SW 1271 (cell line): ENCODE data around the gene SMIM36.
"Not testable (repeated sequence)": the region's sequence is repeated elsewhere in the genome, so short reads cannot be mapped to it uniquely, and the experiment has no call there.

Source experiments
- DNase-seq, 2 experiments: peaks; one replicate each; lab custom pipeline; 2025; lab: John Stamatoyannopoulos, UW

Gene SMIM36

GRCh38 chr17:55510986-55511721 lies at the start of gene SMIM36:
SMIM36 (minus strand) TSS chr17:55511452.
- DNase-seq = no peak

DNA sequence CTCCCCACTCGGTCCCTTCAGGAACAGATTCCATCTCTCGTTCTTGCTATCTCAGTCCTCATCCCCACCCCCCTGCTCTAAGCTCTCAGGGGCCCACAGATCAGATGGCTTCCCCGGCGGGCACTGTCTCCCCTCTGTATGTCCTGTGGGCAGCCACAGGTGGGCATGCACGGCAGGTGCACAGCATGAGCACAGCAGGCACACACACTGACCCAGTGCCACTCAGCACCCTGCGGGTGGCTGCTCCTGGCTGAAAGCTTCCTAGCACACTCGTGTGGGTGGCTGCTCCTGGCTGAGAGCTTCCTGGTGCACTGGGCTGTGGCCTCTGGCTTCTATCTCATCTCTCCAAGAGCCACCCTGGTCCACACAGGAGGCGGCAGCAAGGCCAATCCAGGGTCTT lies 44.5 kb upstream of the SMIM36 start:
- DNase-seq = no peak

DNA sequence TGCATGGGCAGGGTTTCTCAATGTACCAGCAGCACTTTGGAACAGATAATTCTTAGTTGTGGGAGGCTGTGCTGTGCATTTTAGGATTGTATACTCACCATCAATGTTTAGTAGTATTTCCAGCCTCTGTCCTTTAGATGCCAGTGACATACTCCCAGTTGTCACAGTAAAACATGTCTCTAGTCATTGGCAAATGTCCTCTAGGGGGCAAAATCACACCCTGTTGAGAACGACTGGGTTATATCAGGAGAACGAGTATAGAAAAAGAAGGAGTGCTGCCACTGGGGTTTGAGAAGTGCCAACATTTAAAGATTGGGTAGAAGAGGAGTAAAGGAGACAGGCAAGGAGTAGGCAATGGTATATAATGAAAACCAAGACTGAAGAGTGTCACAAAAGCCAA lies 37.9 kb upstream of the SMIM36 start:
- DNase-seq = no peak

DNA sequence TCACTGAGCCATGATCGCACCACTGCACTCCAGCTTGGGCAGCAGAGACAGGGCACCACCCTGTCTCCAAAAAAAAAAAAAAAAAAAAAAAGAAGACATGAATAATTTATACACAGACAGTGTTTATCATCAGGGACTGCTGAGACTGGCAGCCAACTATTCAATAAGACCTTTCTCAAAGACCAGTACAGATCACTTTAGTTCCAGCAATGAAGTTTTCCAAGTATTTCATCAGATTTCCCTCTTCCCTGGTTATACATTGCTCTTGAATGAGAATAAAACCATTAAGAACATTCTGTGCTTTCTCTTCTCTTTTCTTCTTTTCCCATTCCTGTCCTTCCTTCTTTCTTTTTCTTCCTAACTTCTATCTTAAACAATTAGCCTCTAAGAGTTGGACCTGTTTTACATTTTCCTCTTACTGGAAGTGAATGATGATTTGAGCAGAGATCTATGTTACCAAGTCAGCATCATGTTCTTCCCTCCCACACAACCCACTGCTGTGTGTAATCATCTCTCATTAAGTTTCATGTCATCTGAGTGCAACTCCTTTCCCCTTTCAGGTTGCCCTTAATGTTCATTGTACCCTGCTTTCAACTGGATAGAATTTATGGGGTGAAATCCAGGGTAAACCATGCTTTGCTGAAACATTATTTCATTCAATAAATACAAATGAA lies 35.9 kb upstream of the SMIM36 start:
- DNase-seq = no peak

DNA sequence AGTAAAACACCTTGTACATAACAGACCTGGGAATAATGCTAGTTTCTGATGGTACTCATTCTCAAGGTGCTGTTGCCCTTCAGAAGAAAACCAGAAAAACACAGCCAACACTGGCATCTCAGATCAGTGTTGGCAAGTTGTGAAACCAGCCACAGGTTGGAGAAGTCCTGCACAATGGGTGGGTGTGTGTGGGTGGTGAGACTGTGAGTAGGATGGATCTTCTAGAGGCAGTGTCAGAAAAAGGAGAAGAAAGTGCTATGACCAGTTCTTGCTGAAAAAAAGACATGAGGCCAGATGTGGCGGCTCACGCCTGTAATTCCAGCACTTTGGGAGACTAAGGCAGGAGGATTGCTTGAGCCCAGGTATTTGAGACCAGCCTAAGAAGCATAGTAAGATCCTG lies 35.2 kb upstream of the SMIM36 start:
- no peak for DNase-seq

DNA sequence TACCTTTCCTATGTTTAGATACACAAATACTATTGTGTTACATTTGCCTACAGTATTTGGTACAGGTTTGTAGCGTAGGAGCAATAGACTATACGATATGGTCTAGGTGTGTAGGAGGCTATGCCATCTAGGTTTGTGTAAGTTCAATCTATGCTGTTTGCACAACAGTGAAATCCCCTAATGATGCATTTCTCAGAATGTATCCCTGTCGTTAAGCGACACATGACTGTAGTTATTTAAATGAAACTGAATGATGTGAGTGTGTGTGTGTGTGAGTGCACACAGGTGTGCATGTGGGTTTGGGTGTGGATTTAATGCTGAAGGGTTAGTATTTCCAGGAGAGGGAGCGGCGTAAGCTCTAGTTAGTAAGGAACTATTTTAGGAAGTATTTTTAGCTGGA lies 34.6 kb upstream of the SMIM36 start:
- no peak for DNase-seq

DNA sequence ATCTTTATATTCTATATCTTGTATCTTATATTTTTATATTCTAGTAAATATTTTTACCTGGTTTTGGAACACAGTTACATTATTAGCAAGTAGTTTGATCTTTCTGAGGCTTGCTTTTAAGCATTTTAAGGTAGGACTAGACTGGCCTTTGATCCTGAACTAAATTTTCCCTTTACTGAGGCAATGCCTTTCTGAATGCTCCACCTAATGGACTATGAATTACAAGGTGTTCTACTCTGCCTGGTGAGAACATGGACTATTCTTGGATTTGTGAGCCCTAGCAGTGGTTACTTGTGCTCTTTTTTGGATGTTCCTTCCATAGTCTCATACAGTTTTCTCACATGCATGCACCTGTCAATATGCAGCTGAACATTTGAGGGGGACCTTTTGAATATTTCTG lies 32.5 kb upstream of the SMIM36 start:
- no peak for DNase-seq

DNA sequence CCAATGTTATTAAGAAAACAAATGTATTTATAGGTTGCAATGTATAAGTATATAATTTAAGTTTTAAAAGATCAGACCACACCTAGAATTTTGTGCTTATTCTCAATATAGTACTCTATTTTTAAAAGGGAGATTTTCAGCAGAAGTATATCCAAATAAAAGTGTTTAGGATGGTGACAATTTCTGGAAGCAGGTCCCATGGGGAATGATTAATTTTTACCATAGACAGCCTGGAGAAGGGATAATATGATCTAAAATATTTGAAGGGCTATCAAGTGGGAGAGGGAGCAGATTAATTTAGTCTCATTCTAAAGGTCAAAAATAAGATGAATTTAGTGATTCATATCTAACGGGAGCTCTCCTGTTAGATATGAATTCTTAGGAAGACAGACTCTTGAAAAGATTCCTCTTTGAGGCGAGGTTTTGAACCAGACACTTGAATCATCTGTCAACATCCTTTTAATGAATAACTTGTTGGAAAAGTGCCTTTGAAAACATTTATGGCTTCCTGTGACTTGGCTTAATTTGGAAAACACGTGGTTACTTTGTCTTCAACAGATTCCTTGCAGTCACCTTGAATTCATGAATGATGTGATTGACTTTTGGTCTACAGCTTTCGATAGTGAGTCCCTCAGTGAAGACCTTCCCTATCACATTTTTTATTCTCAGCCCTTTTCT lies 29.3 kb upstream of the SMIM36 start:
- DNase-seq = no peak

DNA sequence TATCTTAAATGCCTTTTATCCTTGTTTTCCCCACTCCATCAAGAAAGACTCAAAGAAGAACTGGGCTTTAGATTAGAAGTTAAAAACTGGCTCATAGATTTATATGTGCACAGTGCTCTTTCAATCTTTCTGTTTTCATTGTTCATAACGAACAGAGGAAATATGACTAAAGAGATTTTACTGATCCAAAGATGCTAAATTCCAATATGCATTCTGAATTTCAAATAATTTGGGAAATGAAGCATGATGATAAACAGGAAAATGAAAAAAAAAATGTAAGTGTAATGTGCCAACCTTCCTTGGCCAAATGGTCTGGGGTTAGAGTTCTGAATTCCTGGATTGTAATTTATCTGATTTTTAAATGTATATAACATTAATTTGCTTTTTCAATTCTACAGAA lies 25.0 kb upstream of the SMIM36 start:
- DNase-seq = no peak

DNA sequence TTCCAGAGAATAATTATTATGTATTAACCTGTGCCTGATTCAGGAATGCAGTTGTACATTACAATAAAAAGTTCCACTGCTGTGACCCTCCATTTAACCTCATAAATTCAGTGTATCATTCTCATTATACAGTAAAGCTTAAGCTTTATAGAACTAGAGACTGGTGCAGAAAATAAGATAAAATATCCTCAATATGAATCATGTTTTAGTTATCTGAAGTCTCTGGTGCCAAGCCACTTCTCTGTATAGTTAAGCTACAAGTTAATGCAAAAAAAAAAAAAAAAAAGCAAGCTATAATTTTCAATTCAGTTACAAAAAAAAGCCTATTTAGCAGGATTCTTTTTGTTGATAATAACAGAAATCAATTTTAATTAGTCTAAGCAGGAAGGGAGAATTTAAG lies 22.4 kb upstream of the SMIM36 start:
- DNase-seq = no peak

GRCh38 chr17:55532670-55533069 lies 21.4 kb upstream of the SMIM36 start:
- no peak for DNase-seq

DNA sequence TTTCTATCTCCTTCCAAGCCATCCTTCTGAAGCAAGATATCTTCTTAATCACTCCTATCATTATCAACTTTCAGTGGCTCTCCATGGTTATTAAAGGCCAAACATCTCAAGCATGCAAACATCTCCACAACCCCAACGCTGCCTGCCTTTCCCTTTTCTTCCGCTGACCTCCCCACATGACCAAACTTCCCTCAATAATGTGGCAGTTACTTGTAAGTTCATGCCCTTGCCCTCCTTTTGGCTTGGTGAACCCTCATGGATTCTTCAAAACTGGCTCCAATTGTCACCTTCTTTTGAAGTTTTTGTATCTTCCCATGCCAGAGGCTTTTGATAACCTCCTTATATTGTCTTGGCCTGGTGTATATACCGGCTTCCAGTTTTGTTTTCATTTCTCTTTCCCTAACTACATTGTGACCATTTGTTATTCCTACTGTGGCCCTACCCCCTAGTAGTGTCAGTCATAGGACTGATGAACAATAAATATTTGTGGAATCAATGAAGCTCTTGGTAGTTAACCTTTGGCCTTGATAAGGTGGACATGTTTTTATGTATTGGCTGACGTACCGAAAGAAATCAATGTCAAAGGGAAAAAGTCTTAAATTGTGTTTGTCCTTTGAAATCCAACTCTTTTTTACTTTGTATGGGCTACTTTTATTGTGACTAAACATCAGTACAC lies 19.9 kb upstream of the SMIM36 start:
- DNase-seq = no peak

DNA sequence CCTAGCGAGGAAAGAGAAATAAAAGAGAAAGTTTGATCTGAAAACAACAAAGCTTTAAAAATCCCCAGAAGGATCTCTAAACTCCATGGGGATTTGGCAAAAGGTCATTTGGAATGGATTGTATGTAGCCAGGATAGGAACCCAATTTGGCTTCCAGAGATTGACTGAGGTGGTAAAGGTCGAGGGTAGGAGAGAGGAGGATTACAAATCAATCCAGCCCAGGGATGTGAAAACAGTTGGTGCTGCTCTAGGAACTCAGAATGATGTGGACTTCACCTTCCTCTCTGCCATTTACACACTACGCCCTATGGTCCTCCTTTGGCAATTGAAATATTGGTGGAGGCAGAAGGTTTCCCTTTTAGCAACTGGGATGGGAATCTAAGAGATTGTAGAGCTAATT lies 18.8 kb upstream of the SMIM36 start:
- DNase-seq = no peak

DNA sequence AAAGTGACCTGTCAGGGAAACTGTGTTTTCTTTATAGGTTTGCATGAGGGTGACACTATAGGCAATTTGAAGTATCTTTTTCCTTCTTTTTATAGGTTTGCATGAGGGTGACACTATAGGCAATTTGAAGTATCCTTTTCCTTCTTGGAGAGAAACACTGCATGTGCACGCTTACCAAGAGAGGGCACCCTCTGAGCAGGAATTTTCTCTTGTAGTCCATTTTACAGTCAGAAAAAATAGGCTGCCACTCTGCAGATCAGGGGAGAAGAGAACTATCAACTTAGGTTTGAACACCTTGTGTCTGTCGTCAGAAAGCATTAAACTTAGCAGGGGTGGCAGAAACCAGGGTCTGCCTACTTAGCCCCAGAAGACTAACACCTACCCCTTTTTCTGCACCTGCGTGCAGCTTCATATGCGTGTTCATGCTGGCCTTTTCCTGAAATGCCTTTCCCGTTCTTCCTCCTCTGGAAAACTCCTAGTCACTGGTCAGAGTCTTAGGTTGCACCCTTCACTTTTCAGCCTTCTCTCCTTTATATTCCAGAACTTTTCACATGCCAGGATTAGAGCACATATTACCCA lies 16.4 kb upstream of the SMIM36 start:
- peak in 1 of 2 experiments; percentile 21 for DNase-seq

- no peak for DNase-seq
Measured at GRCh38 chr17:55524440-55525220, 13.4 kb upstream of the SMIM36 start.

DNA sequence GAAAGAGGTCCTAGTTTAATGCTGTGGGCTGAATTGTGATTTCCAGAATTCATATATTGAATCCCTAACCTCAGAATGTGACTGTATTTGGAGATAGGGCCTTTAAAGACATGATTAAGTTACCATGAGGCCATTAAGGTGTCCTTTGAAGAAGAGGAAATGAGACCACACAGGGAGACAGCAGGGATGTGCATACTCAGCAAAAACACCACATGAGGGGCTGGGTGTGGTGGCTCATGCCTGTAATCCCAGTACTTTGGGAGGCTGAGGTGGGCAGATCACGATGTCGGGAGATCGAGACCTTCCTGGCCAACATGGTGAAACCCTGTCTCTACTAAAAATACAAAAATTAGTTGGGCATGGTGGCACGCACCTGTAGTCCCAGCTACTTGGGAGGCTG lies 11.8 kb upstream of the SMIM36 start:
- DNase-seq = not testable (repeated sequence)

- DNase-seq = no peak
Measured at GRCh38 chr17:55521186-55521585, 9.9 kb upstream of the SMIM36 start.

- DNase-seq = no peak
Measured at GRCh38 chr17:55520402-55520801, 9.2 kb upstream of the SMIM36 start.

DNA sequence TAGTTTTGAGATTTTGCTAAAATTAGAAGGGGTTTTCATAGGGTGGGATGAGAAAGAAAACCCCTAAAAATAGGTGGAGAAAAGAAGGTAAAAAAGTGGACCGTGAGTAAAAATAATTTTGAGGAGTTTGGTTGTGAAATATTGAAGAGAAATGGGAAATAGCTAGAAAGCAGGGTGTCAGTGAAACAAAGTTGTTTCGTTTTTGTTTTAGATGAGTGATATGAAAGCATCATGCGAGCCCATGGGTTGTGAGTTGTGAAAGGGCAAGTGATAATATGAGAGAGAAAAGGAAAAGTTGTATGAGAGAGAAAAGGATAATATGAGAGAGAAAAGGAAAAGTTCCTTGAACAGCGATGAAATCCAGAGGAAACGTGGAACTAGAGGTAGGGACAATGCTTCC lies 7.3 kb upstream of the SMIM36 start:
- DNase-seq = no peak

GRCh38 chr17:55513885-55514590 lies 2.8 kb upstream of the SMIM36 start:
- peak in 1 of 2 experiments; percentile 57 for DNase-seq

DNA sequence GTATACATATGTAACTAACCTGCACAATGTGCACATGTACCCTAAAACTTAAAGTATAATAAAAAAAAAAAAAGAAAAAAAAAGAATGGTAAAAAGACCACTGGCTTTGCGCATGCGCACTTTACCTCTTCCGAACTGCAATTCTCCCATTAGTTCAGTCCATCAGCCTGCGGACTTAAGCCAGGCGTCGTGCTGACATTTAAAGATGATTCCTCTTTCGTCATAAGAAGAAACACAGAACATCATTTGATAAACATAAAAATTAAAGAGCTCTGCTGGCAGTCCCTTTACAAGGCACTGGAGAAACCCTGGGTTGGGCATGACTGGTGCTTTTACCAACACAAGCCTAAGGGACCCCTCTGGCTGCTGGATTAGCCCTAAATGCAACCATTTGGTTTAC lies 3.6 kb downstream of the SMIM36 start:
- not testable (repeated sequence) for DNase-seq
